NB4 (cell line): ENCODE measurements around the gene ASB10.

Source experiments
- DNase-seq: peaks from one replicate; pipeline ENCODE4 v3.0.0; 2010; ENCODE audit warnings: low read depth
- H3K4me3 ChIP-seq: one replicate; pipeline ENCODE4 v1.5.1; 2011; ENCODE audit warnings: mild to moderate bottlenecking, low read depth, low read length, moderate library complexity
- CTCF ChIP-seq: IDR thresholded peaks from one replicate; pipeline ENCODE4 v1.5.1; 2012; ENCODE audit warnings: low read depth, low read length
- MAX ChIP-seq: IDR thresholded peaks from 2 replicates; pipeline ENCODE4 v1.6.1; 2011; ENCODE audit warnings: low read depth, low read length
- MYC ChIP-seq: IDR thresholded peaks from 2 replicates; pipeline ENCODE4 v1.6.1; 2011; ENCODE audit warnings: low read depth, low read length
- POLR2A ChIP-seq: IDR thresholded peaks from 2 replicates; pipeline ENCODE4 v1.6.1; 2011; ENCODE audit warnings: mild to moderate bottlenecking; ENCODE audit not compliant: insufficient read length; ENCODE audit errors: extremely low read depth

Gene ASB10

GRCh38 chr7:151172273-151173141, 14.5 kb downstream of the ASB10 start:
- peak; percentile 83 for DNase-seq
- H3K4me3 ChIP-seq, result no peak overlapping the region
- TF ChIP-seq MYC (no peak), CTCF (peak; percentile 100), POLR2A (no peak), MAX (peak; percentile 40; the same call in 1 of the 2 replicates)

GRCh38 chr7:151168787-151169162, 18.3 kb downstream of the ASB10 start:
- TF ChIP-seq MAX, result no peak
- TF ChIP-seq CTCF, result no peak
- no peak for TF ChIP-seq MYC
- no peak for TF ChIP-seq POLR2A
- H3K4me3 ChIP-seq, result no peak overlapping the region
- DNase-seq, result no peak

- TF ChIP-seq MAX, result no peak
- no peak for TF ChIP-seq MYC
- TF ChIP-seq POLR2A, result no peak
- peak; percentile 66 for TF ChIP-seq CTCF
- no peak overlapping the region for H3K4me3 ChIP-seq
- DNase-seq, result peak; percentile 64
These were observed 18.9 kb downstream of the ASB10 start for GRCh38 chr7:151168003-151168786.

GRCh38 chr7:151167197-151167961, 19.7 kb downstream of the ASB10 start, which contains the start of gene GBX1:
Gene GBX1 (minus strand): TSS chr7:151167694. CDS start chr7:151167548, 146 bp downstream.
- no peak within 1 kb of the TSS for H3K4me3 ChIP-seq
- DNase-seq, result no peak
- TF ChIP-seq MAX (no peak), CTCF (no peak), POLR2A (no peak), MYC (no peak)

GRCh38 chr7:151166629-151167196, 20.3 kb downstream of the ASB10 start:
- no peak for DNase-seq
- H3K4me3 ChIP-seq, result no peak overlapping the region
- TF ChIP-seq CTCF (no peak), MYC (no peak), POLR2A (no peak), MAX (no peak)
